ENCODE results near the gene ABCA2.

The ABCA2 gene

GRCh38 chr9:136979769-136980587, 48.1 kb downstream of the ABCA2 start:
- DNase-seq: no peak

DNA sequence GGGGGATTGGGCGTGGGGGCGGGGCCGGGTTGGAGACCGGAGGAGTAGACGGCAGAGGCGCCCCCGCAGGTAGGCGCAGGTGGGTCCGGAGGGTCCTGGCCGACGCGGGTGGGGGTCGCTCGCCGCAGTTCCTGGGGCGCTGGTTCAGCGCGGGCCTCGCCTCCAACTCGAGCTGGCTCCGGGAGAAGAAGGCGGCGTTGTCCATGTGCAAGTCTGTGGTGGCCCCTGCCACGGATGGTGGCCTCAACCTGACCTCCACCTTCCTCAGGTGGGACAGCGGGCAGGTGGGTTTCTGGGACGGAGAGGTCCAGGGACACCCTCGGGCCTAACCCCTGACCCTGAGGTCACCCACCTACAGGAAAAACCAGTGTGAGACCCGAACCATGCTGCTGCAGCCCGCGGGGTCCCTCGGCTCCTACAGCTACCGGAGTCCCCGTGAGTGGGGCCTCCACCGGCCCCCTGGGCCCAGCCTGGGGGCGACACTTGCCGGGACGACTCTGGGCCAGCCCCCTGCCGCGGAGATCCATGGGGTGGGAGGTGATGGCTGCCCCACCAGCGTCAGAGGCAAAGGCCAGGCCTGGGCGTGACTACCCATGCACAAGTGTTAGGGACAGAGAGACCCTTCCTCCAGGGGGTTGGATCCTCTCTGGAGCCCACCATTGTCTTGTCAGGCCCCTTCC, 49.0 kb downstream of the ABCA2 start:
- no peak for DNase-seq

DNA sequence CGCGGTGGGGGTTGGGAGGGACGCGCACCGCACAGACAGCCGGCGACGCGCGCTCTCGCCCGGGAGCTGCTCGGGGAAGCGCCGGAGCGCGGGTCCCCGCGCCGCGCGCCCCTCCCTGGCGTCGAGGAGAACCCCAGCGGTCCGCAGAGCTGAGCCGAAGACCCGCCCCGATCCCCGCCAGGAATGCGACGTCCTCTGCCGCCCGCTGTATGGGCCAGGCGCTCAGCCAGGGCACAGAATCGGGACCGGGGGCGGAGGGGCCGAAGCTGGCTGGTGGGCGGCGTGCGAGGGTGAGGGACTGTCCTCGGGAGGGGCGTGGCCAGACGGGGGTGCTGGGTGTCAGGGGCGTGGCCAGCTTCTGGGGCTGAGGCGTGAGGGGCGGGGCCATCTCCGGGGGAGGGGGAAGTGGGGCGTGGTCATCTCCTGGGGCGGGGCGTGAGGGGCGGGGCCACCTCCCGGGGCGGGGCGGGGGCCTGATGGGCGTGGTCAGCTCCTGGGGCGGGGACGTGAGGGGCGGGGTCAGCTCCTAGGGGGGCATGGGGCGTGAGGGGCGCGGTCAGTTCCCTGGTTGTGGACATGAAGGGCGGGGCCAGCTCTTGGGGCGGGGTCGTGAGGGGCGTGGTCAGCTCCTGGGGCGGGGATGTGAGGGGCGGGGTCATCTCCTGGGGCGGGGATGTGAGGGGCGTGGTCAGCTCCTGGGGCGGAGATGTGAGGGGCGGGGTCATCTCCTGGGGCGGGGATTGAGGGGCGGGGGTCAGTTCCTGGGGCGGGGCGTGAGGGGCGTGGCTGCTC, 49.8 kb downstream of the ABCA2 start:
- DNase-seq: peak; percentile 76

DNA sequence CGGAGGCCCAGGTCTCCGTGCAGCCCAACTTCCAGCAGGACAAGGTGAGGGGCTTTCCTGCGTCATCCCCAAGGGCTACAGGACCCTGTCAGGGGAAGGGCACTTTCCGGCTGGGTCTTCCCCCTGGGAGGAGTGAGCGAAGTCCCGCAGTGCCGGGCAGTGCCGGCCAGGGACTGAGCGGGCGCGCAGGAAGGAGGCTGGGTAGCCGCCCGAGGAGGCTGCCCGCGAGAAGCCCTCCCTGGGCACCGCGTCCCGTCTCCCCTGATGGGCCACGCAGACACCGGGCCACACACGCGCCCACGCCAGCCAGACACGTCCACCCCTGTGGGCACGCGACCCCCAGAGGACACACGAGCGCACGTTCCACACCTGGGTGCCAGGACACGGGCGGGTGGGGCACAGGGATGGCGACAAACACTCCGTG, 50.4 kb downstream of the ABCA2 start:
- no peak for DNase-seq

DNA sequence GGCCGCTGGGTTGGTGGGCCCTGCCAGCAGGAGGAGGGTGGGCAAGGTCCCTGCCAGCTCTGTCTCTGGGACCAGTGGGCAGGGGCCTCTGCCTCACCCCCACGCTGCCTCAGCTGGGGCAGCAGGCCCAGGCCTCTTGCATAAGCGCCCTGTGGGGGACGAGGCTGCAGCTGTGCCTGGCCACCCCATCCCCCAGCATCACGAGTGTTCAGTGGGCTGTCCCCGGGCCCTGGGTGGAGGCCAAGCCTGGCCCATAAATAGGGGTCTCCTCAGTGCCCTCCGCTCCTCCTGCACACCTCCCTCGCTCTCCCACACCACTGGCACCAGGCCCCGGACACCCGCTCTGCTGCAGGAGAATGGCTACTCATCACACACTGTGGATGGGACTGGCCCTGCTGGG, 50.8 kb downstream of the ABCA2 start, which contains the start of gene PTGDS:
PTGDS (plus strand) TSS at position 282 of the 400 bp plus-strand sequence; CDS start at position 357, 75 bp downstream.
- no peak for DNase-seq

- DNase-seq: peak; percentile 43
Measured at GRCh38 chr9:136975644-136976043, 52.4 kb downstream of the ABCA2 start.

- no peak for DNase-seq
Measured at GRCh38 chr9:136974817-136975535, 53.1 kb downstream of the ABCA2 start.

DNA sequence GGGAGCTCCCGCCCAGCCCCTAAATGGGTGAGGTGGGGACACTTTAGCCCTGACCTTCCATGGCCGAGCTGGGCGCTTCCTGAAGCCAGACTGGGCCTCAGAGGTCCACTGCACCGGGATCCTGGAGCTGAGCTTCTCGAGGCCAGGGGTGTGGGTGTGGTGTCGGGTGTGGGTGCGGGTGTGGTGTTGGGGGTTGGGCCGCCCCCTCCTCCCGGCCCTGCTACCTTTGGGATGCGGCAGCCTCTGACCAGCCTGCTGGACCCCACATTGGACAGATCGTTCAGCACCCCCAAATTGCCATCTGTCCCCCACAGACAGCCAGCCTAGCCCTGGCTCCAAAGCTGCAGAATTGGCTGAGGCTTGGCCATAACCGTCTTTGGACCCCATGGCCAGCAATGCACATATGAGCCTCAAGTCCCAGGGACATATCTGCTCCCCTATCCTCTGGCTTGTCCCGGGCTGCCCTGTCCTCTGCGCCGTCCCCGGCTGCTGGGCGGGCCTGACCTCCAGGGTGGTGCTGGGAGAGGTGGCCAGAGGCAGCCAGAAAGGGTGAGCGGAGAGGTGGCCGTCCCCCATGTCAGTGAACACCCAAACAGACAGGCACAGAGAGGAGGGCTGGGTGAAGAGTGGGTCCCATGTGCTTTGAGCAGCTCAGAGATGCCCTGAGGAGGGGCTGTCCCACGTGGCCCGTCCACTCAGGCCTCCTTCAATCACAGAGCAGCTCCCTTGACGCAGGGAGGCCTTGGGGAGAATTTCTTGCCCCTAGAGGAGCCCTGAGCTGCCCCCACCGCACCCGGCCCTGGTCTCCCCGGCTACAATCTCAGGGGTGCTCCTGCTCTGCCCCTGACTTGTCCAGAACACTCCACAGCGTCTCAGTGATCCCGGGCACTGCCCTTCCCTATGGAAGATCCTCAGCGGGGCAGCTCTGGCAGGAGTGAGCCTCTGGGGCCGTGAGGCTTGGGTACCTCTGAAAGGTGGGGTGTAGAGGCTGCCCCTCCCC, 54.1 kb downstream of the ABCA2 start:
- DNase-seq: no peak

DNA sequence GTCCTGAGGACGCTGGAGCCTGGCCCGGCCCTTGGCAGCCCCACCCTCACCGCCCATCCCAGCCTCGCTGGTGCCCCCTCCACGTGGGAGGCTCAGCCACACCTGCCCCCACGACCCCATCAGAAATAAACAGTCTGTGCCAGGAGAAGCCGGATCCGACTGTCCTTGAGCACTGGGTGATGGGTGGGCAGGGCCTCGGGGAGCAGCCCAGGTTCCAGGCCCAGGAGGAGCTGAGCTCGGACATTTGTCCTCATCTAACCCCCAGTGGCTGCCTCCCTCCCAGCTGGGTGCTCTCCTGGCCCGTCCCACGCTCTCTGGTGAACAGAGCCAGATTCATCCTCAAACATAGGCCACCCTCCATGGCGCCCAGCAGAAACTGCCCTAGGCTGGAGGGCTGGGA, 55.3 kb downstream of the ABCA2 start:
- DNase-seq: no peak

DNA sequence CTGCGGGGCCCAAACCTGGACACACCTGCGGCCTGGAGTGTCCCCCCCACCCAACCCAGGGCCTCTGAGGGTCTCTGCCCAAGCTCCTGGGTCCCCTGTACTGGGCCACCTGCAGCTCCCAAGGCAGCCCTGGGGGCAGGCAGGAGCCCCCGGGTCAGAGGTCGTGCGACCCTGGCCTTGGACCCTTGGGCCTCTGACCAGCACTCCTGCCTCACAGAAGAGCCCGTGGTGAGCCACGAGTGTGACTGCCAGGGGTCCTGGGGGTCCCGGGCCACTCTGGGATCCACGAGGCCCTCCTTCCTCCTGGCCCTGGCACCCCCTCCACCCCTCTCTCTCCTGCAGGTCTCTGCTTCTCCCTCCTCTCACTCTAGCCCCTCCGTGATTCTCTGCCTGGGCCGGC, 55.7 kb downstream of the ABCA2 start:
- no peak for DNase-seq

- DNase-seq: no peak
Measured at GRCh38 chr9:136971746-136972145, 56.3 kb downstream of the ABCA2 start.

DNA sequence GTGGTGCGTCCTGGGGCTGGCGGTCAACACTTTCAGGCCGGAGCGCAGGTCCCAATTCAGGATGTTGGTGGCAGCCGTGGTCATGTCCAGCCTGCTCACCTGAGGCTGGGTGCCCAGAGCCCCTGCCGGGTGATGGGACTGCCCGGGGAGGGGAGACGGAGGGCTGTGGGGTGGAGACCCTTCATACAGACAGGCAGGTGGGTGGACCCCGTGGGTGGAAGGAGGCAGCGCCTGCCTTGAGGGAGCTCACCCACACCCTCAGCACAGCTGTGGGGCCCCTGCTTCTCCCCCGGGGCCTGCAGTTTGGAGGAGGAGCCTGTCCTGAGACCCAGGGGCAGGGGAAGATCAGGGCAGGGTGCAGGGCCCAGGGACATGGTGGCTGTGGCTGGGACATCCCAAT, 57.7 kb downstream of the ABCA2 start:
- DNase-seq: no peak

DNA sequence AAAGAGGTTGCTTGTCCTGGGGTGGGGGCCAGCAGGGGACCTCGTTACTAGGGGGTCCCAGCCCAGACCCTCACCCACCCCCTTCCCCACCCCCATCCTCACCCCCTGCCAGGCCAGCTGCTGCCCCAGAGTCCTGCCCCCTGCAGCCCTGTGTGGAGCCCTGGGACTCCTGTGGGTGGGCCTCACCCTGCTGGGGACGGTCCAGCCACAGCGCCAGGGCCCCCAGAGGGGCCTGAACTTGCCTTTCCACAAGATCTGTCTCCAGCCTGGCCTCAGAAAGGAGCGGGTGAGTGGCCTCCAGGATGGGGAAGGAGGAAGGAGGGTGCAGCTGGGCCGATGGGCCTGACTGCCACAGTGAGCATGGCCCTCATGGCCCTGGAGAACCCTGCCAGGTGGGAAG, 58.3 kb downstream of the ABCA2 start:
- no peak for DNase-seq

DNA sequence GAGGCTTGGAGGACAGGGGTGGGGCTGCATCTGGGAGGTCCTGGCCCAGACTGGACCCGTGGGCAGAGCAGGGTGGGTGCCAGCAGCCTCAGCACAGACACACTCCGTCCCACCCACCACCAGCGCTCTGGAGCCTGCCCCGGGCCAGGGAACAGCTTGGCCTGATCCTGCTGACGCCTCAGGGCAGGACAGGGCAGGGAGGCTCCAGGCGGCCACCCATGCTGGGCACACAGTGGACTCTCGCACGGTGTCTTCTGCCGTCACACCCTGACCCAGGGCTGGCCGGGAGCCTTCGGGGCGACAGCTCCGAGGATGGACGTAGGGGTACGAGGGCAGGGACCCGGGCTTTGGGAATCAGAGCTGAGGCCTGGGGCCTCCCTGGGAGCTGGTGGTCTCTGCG, 58.9 kb downstream of the ABCA2 start:
- no peak for DNase-seq

GRCh38 chr9:136968333-136969127, 59.5 kb downstream of the ABCA2 start:
- no peak for DNase-seq

DNA sequence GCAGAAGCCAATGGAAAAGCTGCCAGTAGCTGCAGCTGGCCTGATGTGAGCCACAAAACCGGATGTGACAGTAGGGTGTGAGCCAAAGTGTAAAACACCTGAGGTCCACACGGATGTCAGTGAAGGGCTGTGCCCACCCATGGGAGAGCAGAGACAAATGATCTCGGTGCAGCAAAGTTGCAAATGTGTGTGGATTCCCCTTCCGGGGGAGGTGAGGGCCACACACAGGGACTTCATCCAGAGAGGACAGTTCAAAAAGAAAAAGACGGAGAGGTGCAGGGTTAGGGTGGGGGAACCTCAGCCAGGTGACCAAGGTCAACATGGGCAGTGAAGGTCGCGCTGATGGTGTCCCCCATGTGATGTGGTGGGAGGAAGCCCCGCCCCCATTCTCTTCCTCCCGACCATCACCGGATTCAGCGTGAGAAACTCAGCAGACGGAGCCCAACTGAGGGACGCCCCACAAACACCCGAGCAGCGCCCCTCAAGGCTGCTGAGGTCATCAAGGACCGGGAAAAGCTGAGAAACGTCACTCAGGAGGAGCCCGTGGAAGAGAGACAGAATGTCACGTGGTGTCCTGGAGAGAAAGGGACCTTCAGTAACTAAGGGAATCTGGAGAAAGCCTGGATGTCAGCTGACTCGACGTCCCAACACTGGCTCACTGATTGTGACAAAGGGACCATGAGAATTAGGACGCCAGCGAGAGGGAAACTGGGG, 62.1 kb downstream of the ABCA2 start:
- DNase-seq: peak; percentile 39

- no peak for DNase-seq
Measured at GRCh38 chr9:136964833-136965422, 63.1 kb downstream of the ABCA2 start.

GRCh38 chr9:136964171-136964689, 63.8 kb downstream of the ABCA2 start:
- no peak for DNase-seq

DNA sequence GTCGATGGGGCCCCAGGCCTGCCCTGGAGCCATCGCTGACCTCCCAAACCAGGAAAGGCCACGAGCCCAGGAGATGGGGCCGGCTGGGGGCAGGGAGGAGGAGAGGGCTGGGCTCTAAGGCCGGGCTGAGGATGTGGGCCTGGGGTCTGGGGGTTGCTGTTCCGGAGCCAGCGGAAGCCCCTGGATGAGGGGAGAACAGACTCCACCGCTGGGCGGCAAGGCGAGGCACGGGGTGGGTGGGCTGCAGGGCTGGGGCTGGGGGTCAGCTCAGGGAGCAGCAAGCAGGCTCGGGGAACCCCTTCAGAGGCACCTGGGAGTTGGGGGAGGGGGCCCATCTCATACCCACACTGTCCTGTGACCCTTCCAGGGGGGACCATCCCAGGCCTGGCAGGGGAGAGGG, 64.3 kb downstream of the ABCA2 start:
- no peak for DNase-seq
